Measurements from ENCODE around the gene ZNF423. TPM values are rescaled to one million over a fixed set of nuclear protein-coding genes. Genes with fewer than 3 reads are reported as not detected.

Gene ZNF423
- polyA plus RNA-seq, 1 donor from 2014 or later: 4.5 TPM

- Histone ChIP-seq H3K9me3 (ENCODE audit: low read length) (no peaks in the 10 kb centered on the region), H3K4me2 (ENCODE audit: low read length) (no peak overlapping the region), H3K79me2 (replicated peaks; ENCODE audit: insufficient read depth, low read length) (peaks cover 7% of the 10 kb centered on the region), H3K4me3 (ENCODE audit: low read length) (no peak overlapping the region), H4K20me1 (ENCODE audit: insufficient read depth) (no peaks in the 10 kb centered on the region), H3K27me3 (ENCODE audit: insufficient read depth, low read depth, low read length) (no peaks in the 10 kb centered on the region), H3F3A (ENCODE audit: insufficient read depth, low read length, poor library complexity, severe bottlenecking) (no peaks in the 10 kb centered on the region), H3K27ac (ENCODE audit: low read length) (no peak overlapping the region), H3K9ac (ENCODE audit: low read length) (no peak overlapping the region), H3K36me3 (ENCODE audit: insufficient read depth, low read length) (no peaks in the 10 kb centered on the region), H2AFZ (ENCODE audit: low read depth, low read length) (no peak overlapping the region), H3K9me2 (ENCODE audit: insufficient read depth, low read length) (no peaks in the 10 kb centered on the region)
- TF ChIP-seq POLR2AphosphoS5 (IDR thresholded peaks at IDR 0.05) (no peak), SMC3 (conservative IDR thresholded peaks at IDR 0.05; ENCODE audit: poor library complexity) (peak; percentile 66), EZH2 (IDR thresholded peaks at IDR 0.05; ENCODE audit: borderline replicate concordance, insufficient read depth, low read length, poor library complexity, severe bottlenecking) (no peak), MXI1 (conservative IDR thresholded peaks at IDR 0.05; ENCODE audit: poor library complexity, severe bottlenecking) (no peak), TAF1 (IDR thresholded peaks at IDR 0.05; ENCODE audit: low read depth) (no peak), CTCF (IDR thresholded peaks at IDR 0.05; ENCODE audit: poor library complexity, severe bottlenecking) (peak; percentile 68), RAD21 (conservative IDR thresholded peaks at IDR 0.05) (peak; percentile 59), EP300 (conservative IDR thresholded peaks at IDR 0.05; ENCODE audit: poor library complexity, severe bottlenecking) (no peak)
- TF ChIP-seq, protein P1, sequence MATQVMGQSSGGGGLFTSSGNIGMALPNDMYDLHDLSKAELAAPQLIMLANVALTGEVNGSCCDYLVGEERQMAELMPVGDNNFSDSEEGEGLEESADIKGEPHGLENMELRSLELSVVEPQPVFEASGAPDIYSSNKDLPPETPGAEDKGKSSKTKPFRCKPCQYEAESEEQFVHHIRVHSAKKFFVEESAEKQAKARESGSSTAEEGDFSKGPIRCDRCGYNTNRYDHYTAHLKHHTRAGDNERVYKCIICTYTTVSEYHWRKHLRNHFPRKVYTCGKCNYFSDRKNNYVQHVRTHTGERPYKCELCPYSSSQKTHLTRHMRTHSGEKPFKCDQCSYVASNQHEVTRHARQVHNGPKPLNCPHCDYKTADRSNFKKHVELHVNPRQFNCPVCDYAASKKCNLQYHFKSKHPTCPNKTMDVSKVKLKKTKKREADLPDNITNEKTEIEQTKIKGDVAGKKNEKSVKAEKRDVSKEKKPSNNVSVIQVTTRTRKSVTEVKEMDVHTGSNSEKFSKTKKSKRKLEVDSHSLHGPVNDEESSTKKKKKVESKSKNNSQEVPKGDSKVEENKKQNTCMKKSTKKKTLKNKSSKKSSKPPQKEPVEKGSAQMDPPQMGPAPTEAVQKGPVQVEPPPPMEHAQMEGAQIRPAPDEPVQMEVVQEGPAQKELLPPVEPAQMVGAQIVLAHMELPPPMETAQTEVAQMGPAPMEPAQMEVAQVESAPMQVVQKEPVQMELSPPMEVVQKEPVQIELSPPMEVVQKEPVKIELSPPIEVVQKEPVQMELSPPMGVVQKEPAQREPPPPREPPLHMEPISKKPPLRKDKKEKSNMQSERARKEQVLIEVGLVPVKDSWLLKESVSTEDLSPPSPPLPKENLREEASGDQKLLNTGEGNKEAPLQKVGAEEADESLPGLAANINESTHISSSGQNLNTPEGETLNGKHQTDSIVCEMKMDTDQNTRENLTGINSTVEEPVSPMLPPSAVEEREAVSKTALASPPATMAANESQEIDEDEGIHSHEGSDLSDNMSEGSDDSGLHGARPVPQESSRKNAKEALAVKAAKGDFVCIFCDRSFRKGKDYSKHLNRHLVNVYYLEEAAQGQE (IDR thresholded peaks at IDR 0.05; ENCODE audit: borderline replicate concordance): no peak
Observed at GRCh38 chr16:49592546-49593423, 263.1 kb downstream of the ZNF423 start.

DNA sequence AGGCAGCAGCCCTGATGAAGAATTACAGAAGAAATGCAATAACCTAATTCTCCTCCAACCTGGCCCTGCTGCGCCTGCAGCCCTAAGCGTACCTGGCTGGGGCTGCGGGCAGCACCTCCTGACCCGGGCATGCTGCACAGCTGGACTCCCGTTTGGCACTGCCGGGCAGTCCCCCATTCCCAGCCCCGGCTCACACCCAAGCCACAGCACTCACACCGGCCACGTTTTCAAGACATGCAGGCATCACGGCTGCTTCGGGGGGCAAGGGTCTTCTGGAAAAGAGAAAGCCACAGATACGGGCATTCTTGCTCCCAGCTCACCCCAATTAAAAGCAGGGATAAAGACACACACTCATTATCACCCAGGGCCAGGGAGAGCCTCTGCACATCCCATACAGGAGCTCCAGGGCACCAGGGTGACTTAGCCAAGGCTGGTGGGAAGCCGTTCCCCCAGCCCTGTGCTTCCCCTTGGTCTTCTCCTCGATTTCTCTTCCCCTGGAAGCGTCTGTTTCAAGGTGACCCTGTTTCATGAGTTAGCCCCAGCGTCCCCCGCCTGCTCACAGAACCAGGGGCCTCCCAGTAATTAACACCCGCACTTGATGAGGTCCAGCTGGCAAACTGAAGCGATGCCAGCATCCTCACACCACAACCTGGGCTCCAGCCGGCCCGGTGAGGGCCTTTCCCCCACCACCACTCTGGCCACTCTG, 265.6 kb downstream of the ZNF423 start:
- Histone ChIP-seq H3K9me3 (ENCODE audit: low read length) (no peaks in the 10 kb centered on the region), H4K20me1 (ENCODE audit: insufficient read depth) (no peaks in the 10 kb centered on the region), H3K9ac (ENCODE audit: low read length) (no peak overlapping the region), H3K36me3 (ENCODE audit: insufficient read depth, low read length) (no peaks in the 10 kb centered on the region), H3K9me2 (ENCODE audit: insufficient read depth, low read length) (no peaks in the 10 kb centered on the region), H3K79me2 (replicated peaks; ENCODE audit: insufficient read depth, low read length) (peaks cover 7% of the 10 kb centered on the region), H3F3A (ENCODE audit: insufficient read depth, low read length, poor library complexity, severe bottlenecking) (no peaks in the 10 kb centered on the region), H3K27ac (ENCODE audit: low read length) (no peak overlapping the region), H3K4me2 (ENCODE audit: low read length) (no peak overlapping the region), H3K4me3 (ENCODE audit: low read length) (no peak overlapping the region), H3K27me3 (ENCODE audit: insufficient read depth, low read depth, low read length) (no peaks in the 10 kb centered on the region), H2AFZ (ENCODE audit: low read depth, low read length) (no peak overlapping the region)
- TF ChIP-seq EP300 (conservative IDR thresholded peaks at IDR 0.05; ENCODE audit: poor library complexity, severe bottlenecking) (no peak), SMC3 (conservative IDR thresholded peaks at IDR 0.05; ENCODE audit: poor library complexity) (no peak), TAF1 (IDR thresholded peaks at IDR 0.05; ENCODE audit: low read depth) (no peak), EZH2 (IDR thresholded peaks at IDR 0.05; ENCODE audit: borderline replicate concordance, insufficient read depth, low read length, poor library complexity, severe bottlenecking) (no peak), POLR2AphosphoS5 (IDR thresholded peaks at IDR 0.05) (no peak)
- TF ChIP-seq, protein P1 (IDR thresholded peaks at IDR 0.05; ENCODE audit: borderline replicate concordance): no peak
